ENCODE data around the gene CES2.

DNA sequence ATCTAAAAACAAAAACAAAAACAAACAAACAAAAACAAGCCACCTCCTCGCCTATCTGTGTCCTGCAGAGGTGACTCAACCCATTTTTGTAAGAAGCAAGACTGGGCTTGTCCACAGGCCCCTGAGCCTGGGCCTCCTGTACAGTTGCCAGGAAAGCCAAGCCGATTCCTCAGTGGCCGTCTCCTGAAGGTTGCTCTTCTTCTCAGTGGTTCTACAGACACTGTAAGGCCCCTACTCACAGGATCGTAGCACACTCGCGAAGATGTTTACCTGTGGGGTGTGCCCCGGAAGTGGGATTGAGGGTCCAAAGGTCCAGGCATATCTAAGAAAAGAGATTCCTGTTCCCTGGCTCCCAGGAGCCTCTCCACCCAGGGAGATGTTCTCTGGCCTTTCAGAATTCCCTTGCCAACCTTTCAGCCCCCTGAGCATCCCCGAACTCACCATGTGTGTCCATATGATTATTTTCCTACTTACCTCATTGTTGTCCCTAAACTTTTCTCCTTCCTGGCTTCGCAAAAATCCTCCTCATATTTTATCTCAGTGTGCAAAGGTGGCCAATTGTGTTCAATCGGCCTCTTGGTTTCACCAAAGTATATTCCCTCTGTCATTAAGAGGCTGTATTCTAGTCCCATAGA, 18.3 kb downstream of the CES2 start:
- TF ChIP-seq CTCF (conservative IDR thresholded peaks at IDR 0.05 in 1 of 2, IDR thresholded peaks at IDR 0.05 in 1 of 2; ENCODE audit: extremely low read depth in 1 of 2, insufficient read depth in 1 of 2, low read depth in 1 of 2, low read length in 2 of 2) (no peak), EZH2 (IDR thresholded peaks at IDR 0.05; ENCODE audit: borderline replicate concordance, low read length) (no peak)
